Superior temporal gyrus (tissue), 1 donor: ENCODE results near the gene IGSF21.
"Not testable (repeated sequence)": the region's sequence is repeated elsewhere in the genome, so short reads cannot be mapped to it uniquely, and the experiment has no call there.

Experiments
- DNase-seq: peaks from one replicate; pipeline ENCODE4 v3.0.0-alpha.2; 2016; ENCODE audit errors: extremely low spot score

IGSF21 gene

DNA sequence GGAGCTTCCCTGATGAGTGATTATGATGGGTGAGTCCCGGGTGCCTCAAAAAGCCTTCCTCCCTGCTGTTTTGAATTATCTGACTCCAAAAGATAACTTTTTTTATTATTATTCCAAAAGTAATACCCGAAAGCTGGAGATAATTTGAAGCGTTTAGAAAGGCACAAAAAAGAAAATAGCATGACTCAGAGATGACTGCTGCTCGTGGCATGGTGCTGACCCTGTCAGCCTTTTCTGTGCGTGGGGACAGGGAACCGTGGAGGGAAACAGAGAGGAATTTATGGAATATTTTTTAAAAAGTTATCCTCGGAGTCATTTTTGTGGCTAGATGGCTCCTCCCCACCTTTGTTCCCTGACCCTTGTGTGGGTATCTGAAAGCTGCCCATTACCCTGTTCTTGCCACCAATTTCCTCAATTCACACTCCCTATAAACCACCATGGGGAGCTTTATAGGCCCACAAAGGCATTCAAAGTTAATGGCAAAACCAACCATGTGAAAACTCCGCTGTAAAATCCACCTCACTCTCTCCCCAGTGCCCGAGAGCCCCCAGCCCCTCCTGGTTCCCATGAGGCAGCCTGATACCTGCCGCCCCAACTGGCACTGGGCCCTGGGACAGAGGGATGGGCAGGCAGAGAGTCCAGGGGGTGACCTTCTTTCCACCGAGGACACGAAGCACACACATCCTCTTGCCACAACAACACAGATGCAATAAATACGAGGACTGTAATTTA, 37.5 kb downstream of the IGSF21 start:
- DNase-seq, result no peak

DNA sequence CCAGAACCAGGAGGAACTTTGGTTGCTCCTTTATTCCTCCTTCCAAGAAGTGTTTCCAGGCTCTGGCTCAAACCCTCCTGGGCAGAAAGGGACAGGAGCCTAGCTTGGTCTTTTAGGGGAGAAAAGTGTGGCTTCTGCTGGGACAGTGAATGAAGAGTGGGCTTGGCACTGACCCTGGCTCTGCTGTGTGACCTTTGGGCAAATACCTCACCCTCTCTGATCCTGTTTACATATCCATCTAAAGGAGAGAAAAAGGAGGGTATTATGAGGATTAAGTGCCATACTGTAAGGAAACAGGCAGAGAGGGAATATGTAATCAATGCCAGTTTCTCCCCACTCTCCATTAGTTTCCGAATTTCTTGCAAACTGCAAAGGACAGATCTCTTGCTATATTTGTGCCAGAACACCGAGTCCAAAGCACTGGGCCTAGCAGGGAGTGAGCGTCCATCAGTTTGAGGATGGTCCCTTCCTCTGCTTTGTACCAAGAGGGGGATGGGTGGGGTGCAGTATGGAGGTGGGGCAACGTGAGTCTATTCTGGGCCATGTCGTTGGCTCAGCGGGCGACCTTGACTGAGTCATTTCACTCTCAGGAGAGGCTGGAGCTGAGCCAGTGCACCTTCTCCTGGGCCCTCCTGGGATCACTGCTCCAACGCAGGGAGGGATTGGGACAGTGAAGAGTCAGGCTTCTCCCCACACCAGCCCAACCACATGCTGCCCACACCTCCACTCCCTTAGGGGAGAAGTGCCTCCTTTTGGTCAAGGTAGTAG, 38.4 kb downstream of the IGSF21 start:
- no peak for DNase-seq

DNA sequence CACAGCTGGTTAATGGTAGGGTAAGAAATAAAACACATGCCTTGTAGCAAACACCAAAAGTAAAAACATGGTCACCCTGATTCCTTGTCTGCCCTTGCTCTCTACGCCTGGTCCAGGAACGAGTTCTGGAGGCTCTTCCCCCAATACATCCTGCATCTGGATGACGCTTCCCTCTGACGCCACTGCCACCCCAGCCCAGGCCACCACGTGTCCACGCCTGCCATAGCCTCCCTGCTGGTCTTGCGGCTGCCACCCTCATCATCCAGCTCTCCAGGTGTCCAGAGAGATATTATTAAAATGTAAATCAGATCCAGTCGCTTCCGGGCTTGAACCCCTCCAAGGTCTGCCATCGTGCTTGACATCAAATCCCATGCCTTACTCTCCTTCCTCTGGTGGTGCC, 39.3 kb downstream of the IGSF21 start:
- DNase-seq, result no peak

DNA sequence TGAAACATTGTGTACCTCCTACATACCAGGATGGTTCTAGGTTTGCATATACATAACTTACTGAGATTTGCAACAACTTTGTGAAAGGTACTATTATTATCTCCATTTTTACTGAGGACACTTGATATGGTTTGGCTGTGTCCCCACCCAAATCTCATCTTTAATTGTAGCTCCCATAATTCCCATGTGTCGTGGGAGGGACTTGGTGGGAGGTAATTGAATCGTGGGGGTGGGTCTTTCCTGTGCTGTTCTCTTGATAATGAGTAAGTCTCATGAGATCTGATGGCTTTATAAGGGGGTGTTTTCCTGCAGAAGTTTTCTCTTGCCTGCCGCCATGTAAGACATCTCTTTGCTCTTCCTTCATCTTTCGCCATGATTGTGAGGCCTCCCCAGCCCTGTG, 40.1 kb downstream of the IGSF21 start:
- no peak for DNase-seq

DNA sequence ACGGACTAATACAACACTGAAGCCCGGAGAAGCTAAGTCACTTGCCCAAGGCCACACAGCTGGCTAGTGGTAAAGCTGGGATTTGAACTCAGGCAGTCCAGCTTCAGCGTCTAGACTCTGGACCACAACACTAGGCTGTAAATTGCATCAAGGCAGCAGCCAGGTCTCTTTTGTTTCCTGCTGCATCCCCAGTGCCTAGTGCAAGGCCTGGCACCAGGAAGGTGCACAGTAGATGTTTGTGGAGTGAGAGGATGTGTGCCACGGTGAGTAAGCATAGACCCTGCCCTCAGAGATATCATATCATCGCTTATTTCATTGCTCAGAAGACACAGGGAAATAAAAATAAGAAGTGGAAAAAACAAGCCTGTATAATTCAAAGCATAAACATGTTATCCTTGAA, 40.9 kb downstream of the IGSF21 start:
- no peak for DNase-seq

DNA sequence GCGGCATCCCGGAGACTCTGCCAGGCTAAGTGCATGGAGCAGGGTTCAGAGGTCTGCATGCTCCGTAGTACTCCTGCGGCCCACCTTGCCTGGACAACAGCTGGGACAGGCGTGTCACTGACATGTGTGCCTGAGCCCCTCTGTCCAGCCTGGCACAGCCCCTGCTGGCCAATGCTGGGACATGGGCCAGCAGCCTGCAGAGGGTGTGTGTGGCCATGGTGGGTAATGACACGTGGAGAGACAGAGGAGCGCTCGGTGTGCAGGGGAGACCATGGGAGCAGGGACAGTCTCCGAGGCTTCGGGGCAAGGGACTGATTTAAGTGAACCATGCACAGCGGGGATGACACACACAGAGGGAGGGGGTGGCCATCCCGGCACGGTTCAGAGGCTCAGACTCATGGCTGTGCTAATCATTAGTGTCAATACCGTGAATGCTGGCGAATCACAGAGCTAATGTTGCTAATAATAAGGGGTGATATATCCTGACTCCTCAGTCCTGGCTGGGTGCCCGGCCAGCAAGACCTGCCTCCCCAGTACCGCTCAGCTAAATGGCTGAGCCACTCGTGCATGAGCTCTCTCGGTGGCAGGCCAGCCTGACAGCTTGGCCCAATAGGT, 41.5 kb downstream of the IGSF21 start:
- DNase-seq, result no peak

DNA sequence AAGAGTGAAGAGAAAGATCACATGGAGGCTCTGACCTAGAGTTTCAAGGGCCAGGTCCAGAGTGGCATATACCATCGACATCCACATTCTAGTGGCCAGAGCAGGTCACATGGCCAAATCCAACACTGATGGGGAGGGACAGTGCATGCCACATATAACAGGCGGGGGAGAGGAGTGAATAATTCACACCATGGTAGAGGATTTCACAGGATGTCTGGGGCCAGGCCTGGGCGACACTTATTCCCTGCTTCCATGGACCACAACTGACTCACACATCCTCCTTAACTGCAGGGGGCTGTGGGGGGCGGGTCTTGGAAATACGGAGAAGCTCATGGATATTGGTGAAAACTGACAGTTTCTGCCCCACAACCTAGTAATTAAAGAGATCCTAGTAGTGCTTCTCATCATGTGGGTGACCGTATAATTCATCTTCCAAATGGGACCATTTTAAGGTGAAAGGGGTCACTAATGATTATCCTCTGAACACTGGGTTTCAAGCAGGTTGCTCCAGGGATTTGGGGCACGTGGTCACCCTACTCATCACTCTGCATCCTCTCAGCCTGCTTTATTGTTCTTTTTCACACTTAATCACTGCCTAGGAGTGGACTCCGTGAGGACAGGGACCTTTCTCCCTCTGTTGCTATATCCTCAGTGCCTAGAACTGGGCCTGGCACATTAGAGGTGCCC, 44.0 kb downstream of the IGSF21 start:
- DNase-seq, result no peak

DNA sequence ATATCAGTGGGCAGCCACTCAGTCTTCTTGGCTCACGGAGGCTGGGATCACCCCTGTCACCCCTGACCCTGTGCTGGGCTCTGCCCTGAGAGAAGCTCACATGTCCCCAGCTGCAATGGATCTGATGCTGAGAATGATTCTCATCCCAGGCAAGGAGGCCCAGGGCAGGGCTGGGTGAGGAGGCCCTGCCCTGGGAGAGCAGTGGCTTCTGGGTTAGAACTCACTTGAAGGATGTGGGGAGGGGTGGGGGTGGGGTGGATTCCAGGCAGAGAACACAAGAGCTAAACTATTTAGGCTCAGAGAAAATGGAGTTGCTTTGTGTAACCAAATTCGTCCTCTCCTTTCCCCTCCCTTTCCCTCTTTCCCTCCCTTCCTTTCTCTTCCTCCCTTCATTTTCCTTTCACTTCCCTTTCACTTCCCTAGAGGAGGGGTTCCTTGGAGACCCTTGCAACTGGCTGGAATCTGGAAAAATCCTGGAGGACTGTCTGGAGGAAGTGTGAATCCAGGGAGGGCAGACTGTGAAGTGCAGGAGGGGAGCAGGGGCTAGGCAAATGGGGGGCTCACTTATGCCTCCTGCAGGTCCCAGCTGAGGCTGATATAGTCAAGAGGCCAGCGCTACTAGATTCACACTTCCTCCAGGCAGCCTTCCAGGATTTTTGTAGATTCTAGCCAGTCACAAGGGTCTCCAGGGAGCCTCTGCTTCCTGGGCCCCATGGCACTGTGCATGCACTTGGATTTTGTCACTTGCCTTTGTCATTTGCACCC, 47.0 kb downstream of the IGSF21 start:
- no peak for DNase-seq

DNA sequence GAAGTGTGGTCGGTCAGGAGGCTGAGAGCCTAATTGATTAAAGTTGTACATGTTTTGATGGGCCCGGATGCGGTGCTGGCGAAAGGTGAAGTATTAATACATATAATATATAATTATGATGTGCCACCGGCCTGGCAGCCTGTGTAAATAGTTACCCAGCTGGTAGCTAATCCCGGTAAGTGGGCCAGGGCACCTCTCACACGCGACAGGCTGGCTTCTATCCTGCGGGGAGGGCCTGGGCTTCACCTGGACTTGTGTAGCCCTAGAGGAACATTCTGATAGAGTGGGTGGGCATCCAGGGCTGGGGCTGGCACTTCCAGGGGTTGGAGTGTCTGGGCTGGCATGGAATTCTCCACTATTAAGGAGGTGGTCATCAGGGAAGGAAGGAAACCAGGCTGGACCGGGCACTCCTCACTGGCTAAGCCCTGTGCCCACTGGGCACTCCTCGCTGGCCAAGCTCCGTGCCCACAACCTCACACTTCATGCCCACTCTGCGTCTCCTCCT, 48.3 kb downstream of the IGSF21 start:
- DNase-seq, result no peak

DNA sequence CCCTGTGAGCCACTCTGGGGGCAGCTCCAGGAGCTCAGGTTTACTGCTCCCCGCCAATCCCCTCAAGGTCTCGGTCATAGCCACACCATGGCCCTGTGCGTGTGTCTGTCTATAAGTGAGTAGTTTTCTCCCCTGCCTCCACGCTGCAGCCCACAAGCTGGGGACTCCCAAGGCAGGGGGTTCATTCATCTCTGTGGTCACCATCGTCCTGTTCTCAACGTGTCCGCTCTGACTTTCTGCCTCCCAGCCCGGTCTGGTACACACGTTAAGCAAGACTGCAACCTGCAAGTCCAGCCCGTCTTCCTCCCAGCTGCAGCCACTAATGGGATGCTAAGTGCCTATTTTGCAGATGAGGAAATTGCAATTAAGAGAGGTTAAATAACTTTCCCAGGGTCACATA, 49.8 kb downstream of the IGSF21 start:
- no peak for DNase-seq

DNA sequence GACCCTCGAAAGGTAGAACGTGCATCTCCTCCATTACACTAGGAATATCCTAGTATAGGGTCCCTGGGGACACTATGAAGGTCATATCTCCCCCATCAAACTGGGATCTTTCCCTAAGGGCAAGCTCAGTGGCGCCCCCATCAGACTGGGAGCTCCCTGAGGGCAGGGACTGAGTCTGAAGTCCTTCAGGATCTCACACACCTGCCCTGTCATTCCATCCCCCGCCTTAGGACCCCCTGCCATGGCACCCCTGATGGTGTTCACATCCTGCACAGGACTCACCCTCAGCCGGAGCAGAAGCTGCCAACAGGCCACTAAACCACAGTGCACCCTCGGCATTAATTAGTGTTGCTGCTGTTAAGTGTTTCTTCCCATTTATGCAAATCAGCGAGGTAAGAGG, 50.4 kb downstream of the IGSF21 start:
- DNase-seq, result no peak

DNA sequence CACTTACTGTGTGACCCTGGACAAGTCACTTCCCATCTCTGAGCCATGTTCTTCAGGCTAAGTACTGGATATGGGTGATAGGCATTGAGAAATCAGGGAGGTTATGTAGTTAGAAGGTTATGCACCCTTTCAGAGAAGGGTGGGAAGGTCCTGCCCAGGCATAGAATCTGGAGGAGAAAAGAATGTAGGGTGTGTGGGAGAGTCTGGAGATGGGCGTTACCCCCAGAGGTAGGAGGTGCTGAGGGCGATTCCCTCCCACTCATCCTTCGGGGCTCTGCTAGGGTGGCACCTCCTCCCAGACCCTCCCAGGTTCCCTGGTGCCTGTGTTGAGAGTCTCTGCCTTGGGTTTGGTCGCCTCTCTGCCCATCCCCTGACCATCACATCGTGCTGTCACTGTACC, 51.1 kb downstream of the IGSF21 start:
- no peak for DNase-seq

DNA sequence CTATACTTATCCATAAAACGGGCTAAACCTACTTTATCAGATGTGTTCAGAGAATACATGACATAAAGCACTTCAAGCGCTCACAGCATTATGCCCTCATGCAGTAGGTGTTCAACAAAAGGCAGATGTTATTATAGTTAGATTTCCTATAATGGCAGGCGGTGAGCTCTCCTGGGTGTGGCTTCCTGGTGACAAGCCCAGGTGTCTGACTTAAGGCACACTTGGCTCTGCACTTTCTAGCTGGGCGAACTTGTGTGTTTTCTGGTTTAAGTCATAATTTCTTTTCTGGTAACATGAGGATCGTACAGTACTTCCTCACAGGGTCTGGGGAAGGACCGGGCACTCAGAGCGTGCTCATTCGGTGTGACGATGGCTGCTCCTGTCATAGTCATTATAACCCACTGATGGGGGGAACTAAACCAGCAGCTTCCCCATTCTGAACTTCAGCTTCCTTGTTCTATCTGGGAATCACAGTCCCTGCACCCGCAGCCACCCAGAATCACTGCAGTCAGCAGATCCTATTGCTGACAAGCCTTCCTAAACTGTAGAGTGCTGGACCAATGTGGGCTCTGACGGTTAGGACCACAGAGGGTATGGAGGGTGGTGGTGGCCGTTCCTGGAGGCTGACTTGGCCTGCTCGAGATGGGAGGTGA, 52.8 kb downstream of the IGSF21 start:
- DNase-seq, result peak; percentile 26

DNA sequence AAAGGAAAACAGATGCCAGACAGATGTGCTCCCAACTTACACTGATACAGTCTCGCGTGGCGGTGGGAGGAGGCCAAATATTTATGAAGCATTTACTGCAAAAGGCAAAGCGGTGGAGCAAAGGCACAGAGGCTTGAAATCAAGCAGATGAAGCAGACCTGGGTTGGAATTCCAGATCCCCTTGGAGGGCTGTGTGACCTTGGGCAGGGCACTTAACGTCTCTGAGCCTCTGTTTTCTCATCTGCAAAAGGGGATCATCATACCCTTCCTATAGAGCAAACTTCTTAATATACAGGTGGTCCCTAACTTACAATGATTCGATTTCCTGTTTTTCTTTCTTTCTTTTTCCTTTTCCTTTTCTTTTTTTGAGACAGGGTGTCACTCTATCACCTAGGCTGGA, 54.1 kb downstream of the IGSF21 start:
- no peak for DNase-seq

DNA sequence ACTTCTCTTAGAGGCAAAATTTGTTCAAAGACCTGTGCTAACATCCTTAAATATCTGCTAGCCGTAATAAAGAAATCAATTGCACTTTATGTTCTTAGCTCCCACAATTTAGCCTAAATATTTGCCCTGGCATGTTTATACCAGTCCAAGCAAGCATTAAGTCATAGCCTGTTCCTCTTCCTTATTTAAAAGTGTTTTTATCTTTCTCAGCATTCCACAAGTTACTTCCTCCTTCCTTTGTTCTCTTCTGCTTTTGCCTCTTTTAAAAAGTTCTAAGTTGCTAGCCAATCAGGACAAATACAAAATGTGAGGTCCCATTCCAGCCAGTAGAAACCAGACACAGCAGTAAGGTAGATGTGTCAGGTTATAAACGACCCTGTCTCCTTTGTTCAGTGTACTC, 58.0 kb downstream of the IGSF21 start:
- not testable (repeated sequence) for DNase-seq

DNA sequence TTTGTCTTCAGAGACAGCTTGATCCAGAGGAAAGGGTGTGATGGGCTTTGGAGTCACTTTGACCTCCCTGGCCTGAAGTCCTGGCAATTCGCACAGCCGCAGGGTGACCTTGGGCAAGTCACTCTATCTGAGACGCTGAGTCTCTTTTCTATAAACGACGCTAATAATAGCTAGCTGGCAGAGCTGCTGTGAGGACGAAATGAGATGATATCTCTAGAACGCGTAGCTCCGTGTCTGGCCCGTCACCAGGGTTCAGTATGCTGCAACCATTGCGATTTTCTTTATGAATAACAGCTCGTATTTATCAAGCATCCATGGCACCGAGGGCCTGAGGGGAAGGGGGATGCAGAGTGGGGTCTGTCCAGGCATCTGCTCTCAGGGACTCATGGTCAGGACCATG, 58.7 kb downstream of the IGSF21 start:
- no peak for DNase-seq

DNA sequence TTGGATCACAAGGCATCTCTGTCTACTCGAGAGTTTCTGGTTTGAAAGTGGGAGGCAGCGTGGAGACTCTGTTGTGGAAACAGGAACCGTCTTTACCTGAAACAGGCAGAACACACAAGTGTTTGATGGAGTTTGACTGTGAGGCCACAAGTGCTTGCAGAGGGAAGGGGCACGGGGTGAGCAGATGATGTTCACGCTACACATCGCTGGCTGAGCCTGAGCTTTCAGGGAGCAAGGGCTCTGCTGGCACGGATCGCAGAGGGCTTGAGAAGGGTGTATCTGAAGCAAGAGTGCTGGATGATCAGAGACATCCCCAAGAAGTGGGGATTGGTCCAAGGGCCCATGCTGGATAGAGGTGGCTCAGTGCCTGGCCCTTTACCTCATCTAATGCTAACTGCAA, 59.3 kb downstream of the IGSF21 start:
- DNase-seq, result no peak

DNA sequence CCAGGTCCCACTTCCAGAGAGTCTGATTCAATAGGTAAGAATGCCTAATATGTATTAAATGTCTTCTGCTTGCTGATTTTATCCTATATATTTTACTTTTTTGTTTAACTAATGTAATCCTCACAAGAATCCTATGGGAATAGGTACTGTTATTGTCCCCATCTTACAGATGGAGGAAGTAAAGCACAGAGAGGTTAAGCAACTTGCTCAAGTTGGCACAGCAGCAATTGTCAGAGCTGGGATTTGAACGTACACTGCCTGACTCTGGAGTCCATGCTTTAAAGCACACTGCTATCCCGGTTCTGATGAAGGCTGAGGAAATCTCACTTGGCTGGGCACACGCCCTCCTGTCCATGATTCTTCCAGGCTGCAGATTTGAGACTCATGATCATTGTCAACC, 62.8 kb downstream of the IGSF21 start:
- no peak for DNase-seq

DNA sequence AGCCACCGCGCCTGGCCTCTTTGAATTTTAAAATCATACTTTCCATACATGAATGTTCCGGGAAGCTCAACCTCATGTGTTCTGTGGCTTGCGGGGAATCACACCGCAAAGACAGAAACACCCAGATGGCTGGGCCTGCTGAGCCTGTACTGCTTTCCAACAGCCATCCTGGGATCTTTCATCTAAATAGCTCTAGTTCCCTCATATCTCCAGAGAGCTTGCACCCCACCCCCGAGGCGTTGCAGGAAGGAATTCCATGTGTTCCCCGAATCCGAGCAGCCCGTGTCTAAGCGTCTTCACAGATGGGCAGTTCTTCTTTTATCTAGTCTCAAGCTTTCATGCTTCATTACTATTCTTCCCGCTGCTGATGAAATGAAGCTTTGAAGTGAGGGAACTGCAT, 66.4 kb downstream of the IGSF21 start:
- peak; percentile 18 for DNase-seq

DNA sequence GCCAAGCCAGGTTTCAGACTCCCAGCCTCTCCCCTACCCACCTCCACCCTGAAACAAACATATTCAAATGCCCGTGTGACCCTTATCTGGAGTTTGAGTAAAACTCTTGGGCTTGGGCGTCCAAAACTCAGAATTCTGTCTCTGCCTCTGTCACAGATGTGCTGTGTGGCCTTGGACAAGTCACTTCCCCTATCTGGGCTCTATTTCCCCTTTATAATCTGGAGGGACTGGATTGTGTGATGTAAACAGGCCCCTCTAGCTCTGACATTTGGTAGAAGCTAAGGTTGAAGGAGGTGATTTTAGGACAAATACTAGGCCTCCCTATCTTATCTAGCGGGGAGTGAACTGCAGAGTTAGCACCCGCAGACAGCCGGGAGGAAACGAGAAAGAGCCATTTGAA, 67.5 kb downstream of the IGSF21 start:
- no peak for DNase-seq
